Thymus (tissue), 11 donors: ENCODE measurements around the gene KLHL7. TPM values are rescaled to one million over a fixed set of nuclear protein-coding genes. Genes with fewer than 3 reads are reported as not detected.
A peak's percentile ranks its signal among the peaks of the same experiment; 100 is the strongest.
"Not testable (repeated sequence)": the region's sequence is repeated elsewhere in the genome, so short reads cannot be mapped to it uniquely, and the experiment has no call there.

Experiments used
- DNase-seq, 9 donors: peaks; one replicate each; pipeline ENCODE4 v3.0.0-alpha.2; 2013; ENCODE audit warnings: low spot score in 9 of 9, low read depth in 6 of 9, missing footprints in 1 of 9
- H3K27ac ChIP-seq, 2 donors: one replicate each; pipeline ENCODE4 v1.5.1; 2013; ENCODE audit warnings: control low read depth in 1 of 2, low read depth in 1 of 2, low read length in 1 of 2, mild to moderate bottlenecking in 1 of 2, moderate library complexity in 1 of 2
- H3K27me3 ChIP-seq, 2 donors: one replicate each; pipeline ENCODE4 v1.5.1; 2013; ENCODE audit warnings: low read length in 1 of 2; ENCODE audit not compliant: control insufficient read depth in 2 of 2, insufficient read depth in 1 of 2
- H3K36me3 ChIP-seq, 2 donors: one replicate each; pipeline ENCODE4 v1.5.1; 2013; ENCODE audit warnings: low read length in 1 of 2, mild to moderate bottlenecking in 1 of 2, moderate library complexity in 1 of 2; ENCODE audit not compliant: control insufficient read depth in 2 of 2, insufficient read depth in 2 of 2
- H3K4me1 ChIP-seq, 2 donors: one replicate each; pipeline ENCODE4 v1.5.1; 2013; ENCODE audit warnings: low read length in 2 of 2; ENCODE audit not compliant: control insufficient read depth in 2 of 2, insufficient read depth in 2 of 2
- H3K4me3 ChIP-seq, 2 donors: one replicate each; pipeline ENCODE4 v1.5.1; 2013; ENCODE audit warnings: low read length in 2 of 2, control low read depth in 1 of 2, mild to moderate bottlenecking in 1 of 2
- H3K9me3 ChIP-seq, 2 donors: one replicate each; pipeline ENCODE4 v1.5.1; 2013; ENCODE audit warnings: low read length in 1 of 2, mild to moderate bottlenecking in 1 of 2; ENCODE audit not compliant: control insufficient read depth in 2 of 2, insufficient read depth in 1 of 2
- WGBS: extraction: QIAGEN DNeasy Blood & Tissue Kit; methylation state at CpG from one replicate; pipeline ENCODE4 v1.1.7; 2013; 5-methylcytosine and 5-hydroxymethylcytosine counted together
- polyA plus RNA-seq: library from polyadenylated mRNA; stranded (reverse); fragments of 200-250 nt; gene quantifications from one replicate; pipeline ENCODE4 v1.2.3, GENCODE V29; 2013
- total RNA-seq: library from RNA; stranded (reverse); fragments of 120-200 nt; gene quantifications from one replicate; pipeline ENCODE4 v1.2.4, GENCODE V29; 2013
- donor health status: healthy.

Gene KLHL7
- total and polyA plus RNA-seq, 2 donors = 20.9 to 23.4 TPM

DNA sequence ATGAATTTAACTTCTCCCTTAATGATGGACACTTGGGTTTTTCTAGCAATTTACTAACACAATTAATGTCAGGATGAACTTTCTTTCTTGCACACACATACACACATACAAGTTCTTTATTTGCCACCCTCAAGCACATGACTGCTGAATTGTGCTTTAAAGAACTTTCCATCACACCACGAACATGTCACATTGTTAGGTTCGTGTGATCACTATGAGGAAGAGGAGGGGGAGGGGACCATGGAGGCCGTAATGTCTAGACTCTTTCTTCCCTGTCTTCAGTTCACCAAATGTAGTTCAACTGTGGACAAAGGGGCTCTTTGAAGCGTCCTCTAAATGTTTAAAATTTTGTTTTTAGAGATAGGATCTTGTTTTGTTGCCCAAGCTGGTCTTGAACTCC is 107.3 kb downstream of the KLHL7 start:
- 88% methylated on average over 4 of the region's 4 CpGs for WGBS
- no peak for DNase-seq
- Histone ChIP-seq H3K9me3 (no peaks in the 10 kb centered on the region), H3K36me3 (no peaks in the 10 kb centered on the region), H3K27ac (no peak overlapping the region), H3K4me1 (no peaks in the 10 kb centered on the region), H3K27me3 (no peaks in the 10 kb centered on the region), H3K4me3 (no peak overlapping the region)

DNA sequence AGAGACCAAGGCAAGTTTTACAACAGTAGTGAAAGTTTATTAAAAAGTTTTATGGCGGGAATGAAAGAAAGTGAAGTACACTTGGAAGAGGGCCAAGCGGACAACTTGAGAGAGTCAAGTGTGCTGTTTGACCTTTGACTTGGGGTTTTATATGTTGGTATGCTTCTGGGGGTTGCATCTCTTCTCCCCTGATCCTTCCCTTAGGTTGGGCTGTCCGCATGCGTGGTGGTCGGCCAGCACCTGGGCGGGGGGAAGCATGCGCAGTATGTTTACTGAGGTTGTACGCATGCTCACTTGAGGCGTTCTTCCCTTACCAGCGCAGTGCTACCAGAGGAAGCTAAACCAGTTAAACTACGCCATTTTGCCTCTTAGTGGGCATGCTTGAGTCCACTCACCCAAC is 108.2 kb downstream of the KLHL7 start:
- H3K36me3 ChIP-seq = no peaks in the 10 kb centered on the region
- H3K27me3 ChIP-seq = no peaks in the 10 kb centered on the region
- 97% methylated on average over 11 of the region's 11 CpGs for WGBS
- no peak overlapping the region for H3K27ac ChIP-seq
- DNase-seq = no peak
- no peak overlapping the region for H3K4me3 ChIP-seq
- no peaks in the 10 kb centered on the region for H3K9me3 ChIP-seq
- H3K4me1 ChIP-seq = no peaks in the 10 kb centered on the region

DNA sequence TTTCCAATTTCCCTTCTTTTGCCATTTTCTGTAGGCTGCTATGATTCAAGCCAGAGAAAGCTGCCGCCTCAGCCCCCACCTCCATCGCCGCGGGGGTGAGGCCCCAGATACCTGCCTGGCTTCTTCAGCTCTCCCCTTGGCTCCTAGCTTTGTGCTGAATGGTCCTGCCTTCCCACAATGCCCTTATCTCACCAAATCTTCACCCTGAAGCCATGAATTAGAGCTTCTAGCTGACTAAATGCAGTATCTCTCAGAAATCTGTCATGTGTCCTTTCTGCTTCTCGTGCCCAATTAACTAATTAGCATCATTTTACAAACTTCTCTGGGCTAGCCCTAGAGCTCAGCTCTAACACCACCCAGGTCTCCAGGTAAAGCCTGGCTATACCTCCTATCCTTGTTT is 108.8 kb downstream of the KLHL7 start:
- DNase-seq = no peak
- no peaks in the 10 kb centered on the region for H3K4me1 ChIP-seq
- no peak overlapping the region for H3K27ac ChIP-seq
- WGBS = 97% methylated on average over 5 of the region's 5 CpGs
- H3K4me3 ChIP-seq = no peak overlapping the region
- no peaks in the 10 kb centered on the region for H3K9me3 ChIP-seq
- no peaks in the 10 kb centered on the region for H3K36me3 ChIP-seq
- no peaks in the 10 kb centered on the region for H3K27me3 ChIP-seq

DNA sequence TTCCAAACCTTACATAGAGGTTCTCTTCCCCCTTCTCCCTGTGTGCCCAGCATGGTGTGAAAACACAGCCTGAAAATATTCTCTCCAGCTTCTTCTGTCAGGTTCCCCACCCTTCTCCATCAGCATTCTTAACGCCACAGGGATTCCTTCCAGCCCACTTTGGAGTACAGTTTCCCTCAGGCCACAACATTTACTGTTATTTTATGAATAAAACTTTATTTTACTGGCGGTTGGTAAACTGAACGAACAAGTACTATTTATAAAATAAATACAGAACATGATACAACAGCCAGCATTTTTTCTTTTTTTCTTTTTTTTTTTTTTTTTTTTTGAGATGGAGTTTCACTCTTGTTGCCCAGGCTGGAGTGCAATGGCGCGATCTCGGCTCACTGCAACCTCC is 109.4 kb downstream of the KLHL7 start:
- no peaks in the 10 kb centered on the region for H3K36me3 ChIP-seq
- no peak overlapping the region for H3K27ac ChIP-seq
- H3K27me3 ChIP-seq = no peaks in the 10 kb centered on the region
- 98% methylated on average over 3 of the region's 6 CpGs for WGBS
- H3K9me3 ChIP-seq = no peaks in the 10 kb centered on the region
- no peaks in the 10 kb centered on the region for H3K4me1 ChIP-seq
- H3K4me3 ChIP-seq = no peak overlapping the region
- DNase-seq = no peak

DNA sequence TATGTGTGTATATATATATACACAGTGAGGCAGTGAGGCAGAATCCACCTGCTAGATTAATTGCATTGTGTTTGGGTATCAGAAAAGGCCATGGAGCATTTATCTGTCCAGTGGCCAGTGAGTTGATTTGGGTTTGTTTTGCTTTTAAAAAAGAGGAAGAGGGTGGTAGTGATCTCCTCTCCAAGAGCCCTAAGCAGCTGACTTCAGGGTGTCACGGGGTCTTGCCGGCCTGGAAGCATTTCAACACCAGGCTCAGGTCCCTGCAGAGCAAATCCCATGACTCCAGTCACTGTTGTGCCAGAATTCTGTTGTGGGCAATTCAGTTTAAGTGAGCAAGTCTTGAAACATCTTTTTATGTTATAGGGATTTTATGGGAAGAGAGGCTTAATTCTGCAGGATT is 110.4 kb downstream of the KLHL7 start:
- WGBS = 42% methylated on average over 2 of the region's 2 CpGs
- DNase-seq = no peak
- Histone ChIP-seq H3K4me3 (no peak overlapping the region), H3K27ac (no peak overlapping the region), H3K4me1 (peaks cover 0 to 2% of the 10 kb centered on the region in 2 donors), H3K27me3 (no peaks in the 10 kb centered on the region), H3K9me3 (no peaks in the 10 kb centered on the region), H3K36me3 (no peaks in the 10 kb centered on the region)

DNA sequence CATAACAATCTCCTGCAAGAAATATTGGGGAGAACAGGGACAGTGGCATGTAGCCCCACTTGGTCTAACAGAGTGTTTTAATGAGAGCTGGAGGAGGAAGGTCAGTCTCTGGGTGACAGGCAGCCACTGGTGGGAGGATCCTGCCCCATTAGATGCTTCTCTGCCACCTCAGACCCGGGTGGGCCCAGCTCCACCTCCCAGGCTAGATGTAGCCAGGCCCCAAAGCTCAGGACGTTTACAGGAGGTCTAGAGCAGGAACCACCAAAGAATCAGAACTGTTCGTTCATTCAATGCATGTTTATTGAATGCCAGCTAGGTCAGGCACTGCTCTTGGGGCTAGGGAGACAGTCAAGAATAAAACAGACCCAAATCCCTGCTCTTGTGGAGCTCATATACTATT is 112.6 kb downstream of the KLHL7 start:
- 81% methylated on average over 3 of the region's 3 CpGs for WGBS
- no peaks in the 10 kb centered on the region for H3K9me3 ChIP-seq
- no peak for DNase-seq
- no peak overlapping the region for H3K27ac ChIP-seq
- no peaks in the 10 kb centered on the region for H3K27me3 ChIP-seq
- H3K36me3 ChIP-seq = no peaks in the 10 kb centered on the region
- peaks cover 0 to 6% of the 10 kb centered on the region in 2 donors for H3K4me1 ChIP-seq
- H3K4me3 ChIP-seq = no peak overlapping the region

DNA sequence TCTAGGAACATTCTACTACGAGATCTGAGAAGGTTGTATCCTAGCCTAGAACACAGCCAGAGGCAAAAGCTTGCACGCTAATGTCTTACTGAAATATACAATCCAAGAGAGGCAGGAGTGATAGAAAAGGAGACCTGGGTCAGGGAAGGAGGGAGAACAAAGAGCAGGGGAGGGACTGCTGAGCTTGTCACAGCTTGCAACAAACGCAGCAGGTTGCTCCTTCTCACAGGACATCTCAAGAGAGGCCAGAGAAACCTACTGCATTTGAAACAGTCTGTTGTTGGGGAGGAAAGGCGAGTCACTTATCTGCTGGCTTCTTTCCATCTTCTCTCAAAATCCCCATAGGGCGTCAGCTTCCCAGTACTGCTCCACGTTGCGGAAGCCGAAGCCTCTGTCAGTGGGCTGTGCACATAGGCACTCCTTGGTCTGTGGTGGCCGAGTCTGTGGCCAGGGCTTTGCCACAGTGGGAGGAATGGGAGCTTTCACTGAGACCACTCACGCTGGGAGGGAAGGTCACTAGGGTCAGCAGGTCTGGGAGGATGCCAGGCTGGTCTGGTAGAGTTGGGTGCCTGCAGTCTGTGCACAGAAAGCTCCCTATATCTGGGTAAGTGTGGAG is 115.2 kb downstream of the KLHL7 start:
- 85% methylated on average over 10 of the region's 10 CpGs for WGBS
- H3K4me1 ChIP-seq = peaks cover 0 to 6% of the 10 kb centered on the region in 2 donors
- no peaks in the 10 kb centered on the region for H3K36me3 ChIP-seq
- H3K27ac ChIP-seq = peak overlapping the region; percentile 5 to 46
- DNase-seq = peak in 1 of 9 donors; percentile 18
- no peak overlapping the region for H3K4me3 ChIP-seq
- H3K9me3 ChIP-seq = no peaks in the 10 kb centered on the region
- no peaks in the 10 kb centered on the region for H3K27me3 ChIP-seq

DNA sequence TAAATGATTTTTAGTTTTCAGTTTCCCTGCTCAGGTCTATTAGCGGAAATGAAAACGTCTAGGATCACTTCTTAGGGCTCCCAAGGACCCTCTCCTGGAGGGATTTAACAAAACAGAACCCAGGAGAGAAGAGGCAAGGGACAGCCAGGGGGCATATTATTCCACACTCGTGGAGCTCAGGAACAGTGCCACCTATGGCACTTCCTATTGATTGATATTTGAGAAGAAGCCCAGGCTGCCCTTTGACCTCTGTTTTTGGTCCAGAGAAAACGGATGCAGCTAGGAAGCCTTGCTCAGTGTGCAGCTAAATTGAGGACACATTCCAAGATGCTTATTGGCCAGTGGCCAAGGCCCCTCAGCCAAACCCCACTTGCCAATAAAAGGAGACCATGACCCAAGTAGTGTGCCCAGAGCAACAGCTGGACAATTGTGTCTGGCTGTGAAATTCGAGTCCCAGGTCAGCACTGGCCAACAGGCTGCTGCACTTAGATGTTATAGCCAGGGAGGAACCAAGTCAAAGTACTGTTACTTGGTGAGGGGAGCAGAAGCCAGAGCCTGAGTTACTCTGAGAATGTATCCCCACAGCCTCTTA is 117.0 kb downstream of the KLHL7 start:
- WGBS = 83% methylated on average over 5 of the region's 5 CpGs

DNA sequence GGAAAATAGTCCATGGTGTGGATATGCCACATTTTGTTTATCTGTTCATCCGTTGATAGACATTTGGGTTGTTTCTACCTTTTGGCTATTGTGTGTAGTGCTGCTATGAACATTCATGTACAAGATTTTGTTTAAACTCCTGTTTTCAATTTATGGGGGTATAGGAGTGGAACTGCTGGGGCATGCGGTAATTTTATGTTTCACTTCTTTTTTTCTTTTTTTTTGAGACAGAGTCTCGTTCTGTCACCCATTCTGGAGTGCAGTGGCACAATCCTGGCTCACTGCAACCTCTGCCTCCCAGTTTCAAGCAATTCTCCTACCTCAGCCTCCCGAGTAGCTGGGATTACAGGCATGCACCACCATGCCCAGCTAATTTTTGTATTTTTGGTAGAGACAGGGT is 118.8 kb downstream of the KLHL7 start:
- not testable (repeated sequence) for DNase-seq, H3K4me3 ChIP-seq, H3K27ac ChIP-seq, H3K36me3 ChIP-seq, H3K4me1 ChIP-seq, H3K27me3 ChIP-seq, H3K9me3 ChIP-seq
- WGBS = 94% methylated on average over 4 of the region's 4 CpGs

More for the DNA sequence above, 117.0 kb downstream of the KLHL7 start:
- peaks cover 0 to 6% of the 10 kb centered on the region in 2 donors for H3K4me1 ChIP-seq
- H3K36me3 ChIP-seq = no peaks in the 10 kb centered on the region
- no peak overlapping the region for H3K27ac ChIP-seq
- no peak for DNase-seq
- H3K4me3 ChIP-seq = no peak overlapping the region
- no peaks in the 10 kb centered on the region for H3K9me3 ChIP-seq
- H3K27me3 ChIP-seq = no peaks in the 10 kb centered on the region
